ENCODE measurements around the gene TCF12. TPM values are rescaled to one million over a fixed set of nuclear protein-coding genes. Genes with fewer than 3 reads are reported as not detected.

The TCF12 gene
- total RNA-seq, 1 donor from 2014 or later = 93.0 TPM

GRCh38 chr15:56957812-56958406, 39.5 kb downstream of the TCF12 start:
- Histone ChIP-seq H3K27me3 (ENCODE audit: low read depth) (no peaks in the 10 kb centered on the region), H3K27ac (no peak overlapping the region), H3K36me3 (no peaks in the 10 kb centered on the region), H3K4me1 (no peaks in the 10 kb centered on the region), H3K4me3 (no peak overlapping the region), H3K9me3 (peaks cover 15% of the 10 kb centered on the region)
- no peak for TF ChIP-seq CTCF (IDR thresholded peaks at IDR 0.05)
- ATAC-seq = peak in 1 of 2 donors; percentile 11
- intact Hi-C loops (cut with DNase I) = no loop called here
- DNase-seq = no peak

- Histone ChIP-seq H3K9me3 (peaks cover 15% of the 10 kb centered on the region), H3K4me1 (peaks cover 8% of the 10 kb centered on the region), H3K36me3 (no peaks in the 10 kb centered on the region), H3K27me3 (ENCODE audit: low read depth) (no peaks in the 10 kb centered on the region), H3K4me3 (no peak overlapping the region), H3K27ac (no peak overlapping the region)
- DNase-seq (no peak), ATAC-seq (no peak)
- intact Hi-C loops (cut with DNase I) = no loop called here
- no peak for TF ChIP-seq CTCF (IDR thresholded peaks at IDR 0.05)
Observed at GRCh38 chr15:56959318-56959648, 40.8 kb downstream of the TCF12 start.

GRCh38 chr15:56960116-56960515, 41.7 kb downstream of the TCF12 start:
- H3K9me3 ChIP-seq = peaks cover 15% of the 10 kb centered on the region
- no peaks in the 10 kb centered on the region for H3K36me3 ChIP-seq
- no peaks in the 10 kb centered on the region for H3K27me3 ChIP-seq (ENCODE audit: low read depth)
- no peak for ATAC-seq
- no peak overlapping the region for H3K27ac ChIP-seq
- intact Hi-C loops (cut with DNase I) = no loop called here
- peaks cover 16% of the 10 kb centered on the region for H3K4me1 ChIP-seq
- DNase-seq = no peak
- TF ChIP-seq CTCF (IDR thresholded peaks at IDR 0.05) = no peak
- no peak overlapping the region for H3K4me3 ChIP-seq

- Histone ChIP-seq H3K4me3 (no peak overlapping the region), H3K27ac (no peak overlapping the region), H3K9me3 (no peaks in the 10 kb centered on the region), H3K4me1 (peaks cover 24% of the 10 kb centered on the region), H3K36me3 (no peaks in the 10 kb centered on the region), H3K27me3 (ENCODE audit: low read depth) (no peaks in the 10 kb centered on the region)
- intact Hi-C loops (cut with DNase I) = no loop called here
- TF ChIP-seq CTCF (IDR thresholded peaks at IDR 0.05) = no peak
- DNase-seq (no peak), ATAC-seq (no peak)
Observed at GRCh38 chr15:56963126-56963525, 44.7 kb downstream of the TCF12 start.

GRCh38 chr15:56963710-56964109, 45.3 kb downstream of the TCF12 start:
- H3K27me3 ChIP-seq (ENCODE audit: low read depth) = no peaks in the 10 kb centered on the region
- TF ChIP-seq CTCF (IDR thresholded peaks at IDR 0.05) = no peak
- peak; percentile 60 to 62 for ATAC-seq
- H3K4me1 ChIP-seq = peaks cover 27% of the 10 kb centered on the region
- no peak for DNase-seq
- intact Hi-C loops (cut with DNase I) = no loop called here
- no peaks in the 10 kb centered on the region for H3K9me3 ChIP-seq
- no peak overlapping the region for H3K27ac ChIP-seq
- H3K4me3 ChIP-seq = no peak overlapping the region
- no peaks in the 10 kb centered on the region for H3K36me3 ChIP-seq

GRCh38 chr15:56964182-56964581, 45.7 kb downstream of the TCF12 start:
- intact Hi-C loops (cut with DNase I) = no loop called here
- ATAC-seq = no peak
- Histone ChIP-seq H3K4me1 (peaks cover 32% of the 10 kb centered on the region), H3K27ac (no peak overlapping the region), H3K4me3 (no peak overlapping the region), H3K27me3 (ENCODE audit: low read depth) (no peaks in the 10 kb centered on the region), H3K9me3 (no peaks in the 10 kb centered on the region), H3K36me3 (no peaks in the 10 kb centered on the region)
- DNase-seq = no peak
- TF ChIP-seq CTCF (IDR thresholded peaks at IDR 0.05) = no peak
